Right lobe of liver (tissue), 4 donors: ENCODE data around the gene COPRS.

ENCODE experiments used
- POLR2A ChIP-seq: fragments of 450-650 bp; IDR thresholded peaks from one replicate; pipeline ENCODE4 v1.6.1; 2017; ENCODE audit warnings: antibody characterized with exemption, mild to moderate bottlenecking
- TF ChIP-seq, protein P1 (sequence below), 4 donors: fragments of 200-600 bp in 3 of 4; fragments of 450-650 bp in 1 of 4; IDR thresholded peaks; one replicate each; pipeline versions ENCODE4 v1.5.1 to v1.8.0; 2016 to 2022; ENCODE audit warnings: antibody characterized with exemption in 4 of 4, mild to moderate bottlenecking in 2 of 4
- donor health status: DM: no; HTN: no; CAD: no.
- donor health status: DM: no; HTN: no; CAD: no.
- donor health status: DM: no; HTN: yes; CAD: no.

DNA sequence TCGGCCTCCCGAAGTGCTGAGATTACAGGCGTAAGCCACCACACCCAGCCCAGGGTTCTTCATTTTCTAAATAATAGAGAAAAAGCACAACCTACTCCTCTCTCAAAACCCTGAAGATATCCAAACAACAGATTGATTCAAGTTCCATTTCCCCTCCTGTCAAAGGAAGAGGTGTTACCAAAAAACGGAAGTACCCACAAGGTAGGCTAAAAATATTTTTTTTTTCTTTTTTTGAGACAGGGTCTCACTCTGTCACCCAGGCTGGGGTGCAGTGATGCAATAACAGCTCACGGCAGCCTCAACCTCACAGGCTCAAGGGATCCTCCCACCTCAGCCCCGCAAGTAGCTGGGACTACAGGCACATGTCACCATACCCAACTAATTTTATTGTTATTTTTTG, 23.5 kb upstream of the COPRS start:
- TF ChIP-seq, protein P1, sequence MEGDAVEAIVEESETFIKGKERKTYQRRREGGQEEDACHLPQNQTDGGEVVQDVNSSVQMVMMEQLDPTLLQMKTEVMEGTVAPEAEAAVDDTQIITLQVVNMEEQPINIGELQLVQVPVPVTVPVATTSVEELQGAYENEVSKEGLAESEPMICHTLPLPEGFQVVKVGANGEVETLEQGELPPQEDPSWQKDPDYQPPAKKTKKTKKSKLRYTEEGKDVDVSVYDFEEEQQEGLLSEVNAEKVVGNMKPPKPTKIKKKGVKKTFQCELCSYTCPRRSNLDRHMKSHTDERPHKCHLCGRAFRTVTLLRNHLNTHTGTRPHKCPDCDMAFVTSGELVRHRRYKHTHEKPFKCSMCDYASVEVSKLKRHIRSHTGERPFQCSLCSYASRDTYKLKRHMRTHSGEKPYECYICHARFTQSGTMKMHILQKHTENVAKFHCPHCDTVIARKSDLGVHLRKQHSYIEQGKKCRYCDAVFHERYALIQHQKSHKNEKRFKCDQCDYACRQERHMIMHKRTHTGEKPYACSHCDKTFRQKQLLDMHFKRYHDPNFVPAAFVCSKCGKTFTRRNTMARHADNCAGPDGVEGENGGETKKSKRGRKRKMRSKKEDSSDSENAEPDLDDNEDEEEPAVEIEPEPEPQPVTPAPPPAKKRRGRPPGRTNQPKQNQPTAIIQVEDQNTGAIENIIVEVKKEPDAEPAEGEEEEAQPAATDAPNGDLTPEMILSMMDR (IDR thresholded peaks at IDR 0.05) = no peak
- TF ChIP-seq POLR2A = no peak
